ENCODE results near the gene SLC26A9.

DNA sequence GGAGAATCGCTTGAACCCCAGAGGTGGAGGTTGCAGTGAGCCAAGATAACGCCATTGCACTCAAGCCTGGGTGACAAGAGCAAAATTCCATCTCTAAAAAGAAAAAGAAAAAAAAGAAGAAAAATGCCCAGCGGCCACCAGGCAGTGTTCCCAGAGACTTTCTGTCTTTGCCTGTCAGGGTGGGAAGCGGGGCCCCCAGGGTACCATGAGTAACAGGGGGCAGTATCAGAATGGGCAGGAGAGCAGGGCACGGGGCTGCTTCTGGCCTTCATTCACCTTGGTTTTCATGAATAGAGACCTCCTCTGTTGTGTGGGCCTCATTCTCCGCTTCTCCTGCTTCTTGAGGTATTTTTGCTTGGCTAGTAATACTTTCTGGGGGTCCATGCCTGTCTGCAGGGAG, 20.4 kb downstream of the SLC26A9 start:
- TF ChIP-seq, protein P1, sequence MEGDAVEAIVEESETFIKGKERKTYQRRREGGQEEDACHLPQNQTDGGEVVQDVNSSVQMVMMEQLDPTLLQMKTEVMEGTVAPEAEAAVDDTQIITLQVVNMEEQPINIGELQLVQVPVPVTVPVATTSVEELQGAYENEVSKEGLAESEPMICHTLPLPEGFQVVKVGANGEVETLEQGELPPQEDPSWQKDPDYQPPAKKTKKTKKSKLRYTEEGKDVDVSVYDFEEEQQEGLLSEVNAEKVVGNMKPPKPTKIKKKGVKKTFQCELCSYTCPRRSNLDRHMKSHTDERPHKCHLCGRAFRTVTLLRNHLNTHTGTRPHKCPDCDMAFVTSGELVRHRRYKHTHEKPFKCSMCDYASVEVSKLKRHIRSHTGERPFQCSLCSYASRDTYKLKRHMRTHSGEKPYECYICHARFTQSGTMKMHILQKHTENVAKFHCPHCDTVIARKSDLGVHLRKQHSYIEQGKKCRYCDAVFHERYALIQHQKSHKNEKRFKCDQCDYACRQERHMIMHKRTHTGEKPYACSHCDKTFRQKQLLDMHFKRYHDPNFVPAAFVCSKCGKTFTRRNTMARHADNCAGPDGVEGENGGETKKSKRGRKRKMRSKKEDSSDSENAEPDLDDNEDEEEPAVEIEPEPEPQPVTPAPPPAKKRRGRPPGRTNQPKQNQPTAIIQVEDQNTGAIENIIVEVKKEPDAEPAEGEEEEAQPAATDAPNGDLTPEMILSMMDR (conservative IDR thresholded peaks at IDR 0.05; ENCODE audit: low read depth, low read length): no peak
- TF ChIP-seq EZH2 (IDR thresholded peaks at IDR 0.05; ENCODE audit: borderline replicate concordance, low read depth, low read length, poor library complexity, severe bottlenecking): no peak

Measured in A673 (cell line).